ENCODE measurements around the gene ZDHHC14.
"Not testable (repeated sequence)": the region's sequence is repeated elsewhere in the genome, so short reads cannot be mapped to it uniquely, and the experiment has no call there.

ZDHHC14 gene

DNA sequence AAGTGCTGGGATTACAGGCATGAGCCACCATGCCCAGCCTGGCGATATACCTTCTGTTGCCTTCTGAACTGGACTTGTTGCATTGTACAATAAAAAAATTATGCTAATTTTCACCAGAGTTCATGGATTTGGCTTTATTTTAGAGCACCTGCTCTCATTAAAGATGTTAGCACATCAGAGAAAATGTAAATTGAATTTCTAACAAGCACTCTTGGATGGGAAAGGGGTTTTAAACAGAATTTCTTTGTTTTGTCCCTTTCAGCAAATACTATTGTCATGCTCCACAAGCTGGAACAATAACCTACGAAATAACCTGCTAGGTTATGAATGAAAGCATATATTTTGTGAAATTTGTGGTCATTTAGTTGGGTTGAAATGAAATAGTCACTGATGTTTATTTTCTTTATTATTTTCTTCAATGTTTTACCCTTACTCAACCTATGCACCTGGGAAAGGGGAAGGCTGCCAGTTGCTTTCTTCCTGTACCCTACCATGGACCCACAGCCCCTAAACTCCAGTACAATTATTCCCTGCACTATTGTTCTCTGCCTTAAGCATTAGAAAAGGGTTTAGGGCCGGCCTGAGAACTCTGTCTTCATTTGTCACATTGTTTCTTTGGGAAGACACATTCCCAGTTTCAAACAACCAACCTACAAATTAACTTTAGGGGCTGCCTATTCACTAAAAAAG is 22.2 kb downstream of the ZDHHC14 start:
- no peak overlapping the region for H3K4me3 ChIP-seq (ENCODE audit: low read depth, low read length)
- TF ChIP-seq, protein P1, sequence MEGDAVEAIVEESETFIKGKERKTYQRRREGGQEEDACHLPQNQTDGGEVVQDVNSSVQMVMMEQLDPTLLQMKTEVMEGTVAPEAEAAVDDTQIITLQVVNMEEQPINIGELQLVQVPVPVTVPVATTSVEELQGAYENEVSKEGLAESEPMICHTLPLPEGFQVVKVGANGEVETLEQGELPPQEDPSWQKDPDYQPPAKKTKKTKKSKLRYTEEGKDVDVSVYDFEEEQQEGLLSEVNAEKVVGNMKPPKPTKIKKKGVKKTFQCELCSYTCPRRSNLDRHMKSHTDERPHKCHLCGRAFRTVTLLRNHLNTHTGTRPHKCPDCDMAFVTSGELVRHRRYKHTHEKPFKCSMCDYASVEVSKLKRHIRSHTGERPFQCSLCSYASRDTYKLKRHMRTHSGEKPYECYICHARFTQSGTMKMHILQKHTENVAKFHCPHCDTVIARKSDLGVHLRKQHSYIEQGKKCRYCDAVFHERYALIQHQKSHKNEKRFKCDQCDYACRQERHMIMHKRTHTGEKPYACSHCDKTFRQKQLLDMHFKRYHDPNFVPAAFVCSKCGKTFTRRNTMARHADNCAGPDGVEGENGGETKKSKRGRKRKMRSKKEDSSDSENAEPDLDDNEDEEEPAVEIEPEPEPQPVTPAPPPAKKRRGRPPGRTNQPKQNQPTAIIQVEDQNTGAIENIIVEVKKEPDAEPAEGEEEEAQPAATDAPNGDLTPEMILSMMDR (IDR thresholded peaks at IDR 0.05; ENCODE audit: low read depth, low read length): no peak
- H3K9me3 ChIP-seq (ENCODE audit: severe bottlenecking): no peaks in the 10 kb centered on the region
- H3K36me3 ChIP-seq: no peaks in the 10 kb centered on the region
- H3K27ac ChIP-seq: no peak overlapping the region
- DNase-seq: no peak
- H3K27me3 ChIP-seq (ENCODE audit: insufficient read depth, low read depth, severe bottlenecking): no peaks in the 10 kb centered on the region

DNA sequence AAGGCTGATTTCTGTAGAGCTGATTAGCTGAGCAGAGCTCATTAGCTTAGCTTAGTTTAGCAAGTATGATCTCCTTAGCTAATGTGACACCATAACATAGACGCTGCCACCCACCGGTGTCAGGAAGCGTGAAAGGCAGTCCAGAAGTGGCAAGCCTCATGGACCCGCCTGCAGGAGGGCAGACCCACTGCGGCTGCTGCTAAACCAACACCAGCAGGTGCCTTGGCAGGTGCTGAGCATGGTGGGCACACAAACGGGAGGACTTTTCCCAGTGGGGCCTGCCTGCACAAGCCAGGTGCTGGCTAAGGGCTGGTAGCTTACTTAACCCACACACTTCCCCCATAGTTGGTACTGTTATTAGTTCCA is 22.7 kb downstream of the ZDHHC14 start:
- no peaks in the 10 kb centered on the region for H3K36me3 ChIP-seq
- no peak overlapping the region for H3K4me3 ChIP-seq (ENCODE audit: low read depth, low read length)
- H3K27me3 ChIP-seq (ENCODE audit: insufficient read depth, low read depth, severe bottlenecking): no peaks in the 10 kb centered on the region
- TF ChIP-seq, protein P1 (IDR thresholded peaks at IDR 0.05; ENCODE audit: low read depth, low read length): no peak
- no peak overlapping the region for H3K27ac ChIP-seq
- DNase-seq: peak; percentile 42
- no peaks in the 10 kb centered on the region for H3K9me3 ChIP-seq (ENCODE audit: severe bottlenecking)

DNA sequence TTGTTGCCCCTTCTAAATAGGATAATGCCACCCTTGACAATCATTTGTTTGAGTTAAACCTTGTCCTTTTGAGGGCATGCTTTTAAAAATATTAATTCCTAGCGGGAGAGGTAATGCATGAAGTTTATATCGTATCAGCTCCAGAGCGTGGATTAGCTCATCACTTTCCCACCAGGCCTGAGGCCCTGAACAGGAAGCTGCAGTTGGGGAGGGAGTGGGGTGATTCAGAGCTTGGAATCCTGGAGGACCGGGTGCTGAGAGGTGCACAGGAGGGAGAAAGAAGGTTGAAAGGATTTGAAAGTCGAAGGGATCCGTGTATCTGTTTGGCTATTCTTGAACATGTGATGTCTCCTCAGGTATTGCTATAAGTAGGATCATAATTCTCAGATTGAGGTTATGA is 25.0 kb downstream of the ZDHHC14 start:
- DNase-seq: no peak
- no peak overlapping the region for H3K27ac ChIP-seq
- TF ChIP-seq, protein P1 (IDR thresholded peaks at IDR 0.05; ENCODE audit: low read depth, low read length): no peak
- no peaks in the 10 kb centered on the region for H3K27me3 ChIP-seq (ENCODE audit: insufficient read depth, low read depth, severe bottlenecking)
- no peaks in the 10 kb centered on the region for H3K9me3 ChIP-seq (ENCODE audit: severe bottlenecking)
- H3K36me3 ChIP-seq: no peaks in the 10 kb centered on the region
- H3K4me3 ChIP-seq (ENCODE audit: low read depth, low read length): no peak overlapping the region

DNA sequence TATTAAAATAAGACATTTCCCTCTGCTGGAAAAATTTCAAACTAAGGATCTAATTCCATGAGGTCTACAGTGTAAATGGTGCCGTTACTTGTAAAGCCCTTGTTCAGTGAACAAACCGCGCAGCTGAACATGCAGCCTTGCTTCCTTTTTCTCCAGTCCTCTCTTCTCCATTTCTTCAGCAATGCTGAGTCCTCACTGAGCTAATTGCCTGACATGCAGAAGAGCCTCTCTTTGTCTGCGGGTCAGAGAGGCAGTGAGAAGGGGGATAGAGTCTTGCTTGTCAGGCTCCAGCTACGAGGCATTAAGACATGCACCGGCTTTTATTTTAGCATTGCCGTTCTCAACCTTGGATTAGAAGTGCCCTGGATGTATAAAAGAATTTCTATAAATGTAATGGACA is 25.7 kb downstream of the ZDHHC14 start:
- Histone ChIP-seq H3K4me3 (ENCODE audit: low read depth, low read length) (no peak overlapping the region), H3K36me3 (no peaks in the 10 kb centered on the region), H3K9me3 (ENCODE audit: severe bottlenecking) (no peaks in the 10 kb centered on the region), H3K27me3 (ENCODE audit: insufficient read depth, low read depth, severe bottlenecking) (no peaks in the 10 kb centered on the region), H3K27ac (no peak overlapping the region)
- no peak for DNase-seq
- TF ChIP-seq, protein P1 (IDR thresholded peaks at IDR 0.05; ENCODE audit: low read depth, low read length): no peak

- Histone ChIP-seq H3K27ac (no peak overlapping the region), H3K36me3 (no peaks in the 10 kb centered on the region), H3K4me3 (ENCODE audit: low read depth, low read length) (no peak overlapping the region), H3K27me3 (ENCODE audit: insufficient read depth, low read depth, severe bottlenecking) (no peaks in the 10 kb centered on the region), H3K9me3 (ENCODE audit: severe bottlenecking) (no peaks in the 10 kb centered on the region)
- no peak for DNase-seq
- TF ChIP-seq, protein P1 (IDR thresholded peaks at IDR 0.05; ENCODE audit: low read depth, low read length): no peak
These were observed 26.7 kb downstream of the ZDHHC14 start for GRCh38 chr6:157407646-157408045.

DNA sequence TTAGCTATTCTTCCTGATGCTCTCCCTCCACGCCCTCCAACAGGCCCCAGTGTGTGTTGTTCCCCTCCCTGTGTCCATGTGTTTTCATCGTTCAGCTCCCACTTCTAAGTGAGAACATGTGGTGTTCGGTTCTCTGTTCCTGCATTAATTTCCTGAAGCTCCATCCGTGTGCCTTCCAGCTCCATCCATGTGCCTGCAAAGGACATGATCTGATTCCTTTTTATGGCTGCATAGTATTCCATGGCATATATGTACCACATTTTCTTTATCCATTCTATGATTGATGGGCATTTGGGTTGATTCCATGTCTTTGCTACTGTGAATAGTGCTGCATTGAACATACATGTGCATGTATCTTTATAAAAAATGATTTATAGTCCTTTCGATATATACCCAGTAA is 27.4 kb downstream of the ZDHHC14 start:
- not testable (repeated sequence) for H3K27ac ChIP-seq; H3K9me3 ChIP-seq (ENCODE audit: severe bottlenecking); H3K36me3 ChIP-seq; H3K4me3 ChIP-seq (ENCODE audit: low read depth, low read length); DNase-seq; H3K27me3 ChIP-seq (ENCODE audit: insufficient read depth, low read depth, severe bottlenecking)
